HG02943 (cell line): ENCODE results near the gene ASCC1.

Experiments
- ATAC-seq: cut with Tn5 transposase; IDR thresholded peaks from one replicate; pipeline ENCODE4 v1.9.1; 2021; ENCODE audit warnings: mild to moderate bottlenecking, low read depth, moderate library complexity; ENCODE audit not compliant: unreplicated experiment

Gene ASCC1

GRCh38 chr10:72056113-72056512 is 160.0 kb downstream of the ASCC1 start:
- no peak for ATAC-seq

GRCh38 chr10:72053690-72054089 is 162.4 kb downstream of the ASCC1 start:
- no peak for ATAC-seq

- no peak for ATAC-seq
These were observed 165.2 kb downstream of the ASCC1 start for GRCh38 chr10:72050873-72051272.

DNA sequence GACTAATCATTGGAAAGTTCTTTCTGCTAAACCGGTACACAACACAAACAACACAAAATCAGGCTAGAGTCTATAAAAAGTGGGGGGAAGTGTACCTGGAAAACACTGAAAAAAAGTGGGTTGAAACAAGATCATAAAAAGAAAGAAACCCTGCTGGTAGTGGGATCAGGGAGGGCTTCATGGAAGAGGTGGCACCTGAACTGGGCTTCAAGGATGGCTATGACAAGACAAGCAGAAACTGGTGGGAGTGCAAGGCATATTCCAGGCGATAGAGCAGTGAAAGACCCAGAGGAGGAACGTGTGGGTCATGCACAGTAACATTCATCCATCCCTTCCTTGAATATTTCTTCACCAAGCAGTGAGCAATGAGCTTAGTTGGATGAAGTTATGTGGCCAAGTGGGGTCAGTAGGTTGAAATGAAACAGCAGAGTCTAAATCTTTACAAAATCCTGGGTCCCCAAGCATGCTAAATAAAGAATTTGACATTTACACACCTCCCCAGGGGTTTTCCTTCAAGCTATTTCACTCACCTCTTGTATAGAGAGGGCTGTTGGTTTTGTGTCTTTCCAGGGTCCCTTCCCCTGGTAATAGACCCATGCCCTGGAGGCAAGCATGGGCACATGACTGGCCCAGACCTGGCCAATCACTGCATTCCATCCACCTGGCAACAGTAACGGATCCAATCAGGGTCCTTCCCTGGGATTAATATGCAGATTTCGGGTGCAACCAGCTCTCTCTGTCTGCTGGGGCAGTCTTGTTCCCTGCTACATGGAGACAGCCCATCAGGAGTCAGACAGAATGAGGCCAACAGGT is 165.9 kb downstream of the ASCC1 start:
- ATAC-seq = no peak

- no peak for ATAC-seq
These were observed 166.6 kb downstream of the ASCC1 start for GRCh38 chr10:72049472-72049871.

GRCh38 chr10:72048450-72049124 is 167.5 kb downstream of the ASCC1 start:
- no peak for ATAC-seq
